Measurements from ENCODE around the gene CBFB.

- TF ChIP-seq POLR2AphosphoS5 (IDR thresholded peaks at IDR 0.05; ENCODE audit: low read depth, low read length) = no peak
- TF ChIP-seq AKAP8 (CRISPR knock-in tag; IDR thresholded peaks at IDR 0.05) = no peak
These were observed 1.9 kb upstream of the CBFB start for GRCh38 chr16:67027046-67027445.
